Measurements from ENCODE around the gene UQCC2.
A peak's percentile ranks its signal among the peaks of the same experiment; 100 is the strongest.

Gene UQCC2

GRCh38 chr6:33678932-33679490, 32.5 kb downstream of the UQCC2 start:
- H3K4me3 ChIP-seq (replicated peaks in 1 of 2; ENCODE audit: low read depth in 2 of 2, low read length in 2 of 2): no peak overlapping the region
- TF ChIP-seq CTCF (IDR thresholded peaks at IDR 0.05; ENCODE audit: low read depth, low read length): no peak
- DNase-seq (ENCODE audit: low read depth in 2 of 2): no peak

- no peak for DNase-seq (ENCODE audit: low read depth in 2 of 2)
- H3K4me3 ChIP-seq (replicated peaks in 1 of 2; ENCODE audit: low read depth in 2 of 2, low read length in 2 of 2): no peak overlapping the region
- no peak for TF ChIP-seq CTCF (IDR thresholded peaks at IDR 0.05; ENCODE audit: low read depth, low read length)
Observed at GRCh38 chr6:33678233-33678931, 33.1 kb downstream of the UQCC2 start.

GRCh38 chr6:33677689-33678088, 33.8 kb downstream of the UQCC2 start:
- no peak overlapping the region for H3K4me3 ChIP-seq (replicated peaks in 1 of 2; ENCODE audit: low read depth in 2 of 2, low read length in 2 of 2)
- no peak for TF ChIP-seq CTCF (IDR thresholded peaks at IDR 0.05; ENCODE audit: low read depth, low read length)
- no peak for DNase-seq (ENCODE audit: low read depth in 2 of 2)

- TF ChIP-seq CTCF (IDR thresholded peaks at IDR 0.05; ENCODE audit: low read depth, low read length): no peak
- DNase-seq (ENCODE audit: low read depth in 2 of 2): peak in 1 of 2 donors; percentile 29
- no peak overlapping the region for H3K4me3 ChIP-seq (replicated peaks in 1 of 2; ENCODE audit: low read depth in 2 of 2, low read length in 2 of 2)
Observed at GRCh38 chr6:33677143-33677660, 34.3 kb downstream of the UQCC2 start.

- no peak for DNase-seq (ENCODE audit: low read depth in 2 of 2)
- no peak overlapping the region for H3K4me3 ChIP-seq (replicated peaks in 1 of 2; ENCODE audit: low read depth in 2 of 2, low read length in 2 of 2)
- no peak for TF ChIP-seq CTCF (IDR thresholded peaks at IDR 0.05; ENCODE audit: low read depth, low read length)
Observed at GRCh38 chr6:33676416-33677142, 34.9 kb downstream of the UQCC2 start.

GRCh38 chr6:33675968-33676367, 35.5 kb downstream of the UQCC2 start:
- TF ChIP-seq CTCF (IDR thresholded peaks at IDR 0.05; ENCODE audit: low read depth, low read length): no peak
- no peak overlapping the region for H3K4me3 ChIP-seq (replicated peaks in 1 of 2; ENCODE audit: low read depth in 2 of 2, low read length in 2 of 2)
- DNase-seq (ENCODE audit: low read depth in 2 of 2): no peak

All from cardiac fibroblast (primary cell).